EL (cell line): ENCODE measurements around the gene PUS7.
A peak's percentile ranks its signal among the peaks of the same experiment; 100 is the strongest.
"Not testable (repeated sequence)": the region's sequence is repeated elsewhere in the genome, so short reads cannot be mapped to it uniquely, and the experiment has no call there.

ENCODE experiments used
- DNase-seq: peaks from one replicate; pipeline ENCODE4 v3.0.0-alpha.2; 2016

Gene PUS7

GRCh38 chr7:105521717-105522463 lies at the start of gene PUS7:
PUS7 (minus strand) TSS chr7:105522271; CDS start chr7:105508512, 13,759 bp downstream.
- DNase-seq: peak; percentile 90

GRCh38 chr7:105567821-105568220 lies 45.8 kb upstream of the PUS7 start:
- no peak for DNase-seq

GRCh38 chr7:105567024-105567423 lies 45.0 kb upstream of the PUS7 start:
- DNase-seq: no peak

- DNase-seq: no peak
Observed at GRCh38 chr7:105565190-105565589, 43.1 kb upstream of the PUS7 start.

- DNase-seq: no peak
Observed at GRCh38 chr7:105559926-105560325, 37.9 kb upstream of the PUS7 start.

- DNase-seq: no peak
Observed at GRCh38 chr7:105538339-105538738, 16.3 kb upstream of the PUS7 start.

- peak; percentile 8 for DNase-seq
Observed at GRCh38 chr7:105532709-105533460, 10.8 kb upstream of the PUS7 start.

GRCh38 chr7:105531792-105532671 lies 10.0 kb upstream of the PUS7 start, which contains the start of gene RINT1:
RINT1 (plus strand) TSS chr7:105532201; CDS start chr7:105532316, 115 bp downstream.
- peak; percentile 89 for DNase-seq

GRCh38 chr7:105530546-105530945 lies 8.5 kb upstream of the PUS7 start:
- no peak for DNase-seq

- no peak for DNase-seq
Observed at GRCh38 chr7:105530126-105530525, 8.1 kb upstream of the PUS7 start.

GRCh38 chr7:105527737-105528136 lies 5.7 kb upstream of the PUS7 start:
- DNase-seq: not testable (repeated sequence)

- no peak for DNase-seq
Observed at GRCh38 chr7:105524840-105525239, 2.8 kb upstream of the PUS7 start.

- not testable (repeated sequence) for DNase-seq
Observed at GRCh38 chr7:105524423-105524822, 2.4 kb upstream of the PUS7 start.

- peak; percentile 62 for DNase-seq
Observed at GRCh38 chr7:105521027-105521716, 899 bp downstream of the PUS7 start.

GRCh38 chr7:105520620-105521019 lies 1.5 kb downstream of the PUS7 start:
- not testable (repeated sequence) for DNase-seq

- peak; percentile 36 for DNase-seq
Observed at GRCh38 chr7:105519353-105519752, 2.7 kb downstream of the PUS7 start.

- DNase-seq: not testable (repeated sequence)
Observed at GRCh38 chr7:105515610-105516009, 6.5 kb downstream of the PUS7 start.

- no peak for DNase-seq
Observed at GRCh38 chr7:105512926-105513526, 9.0 kb downstream of the PUS7 start.

- DNase-seq: no peak
Observed at GRCh38 chr7:105512415-105512814, 9.7 kb downstream of the PUS7 start.

- DNase-seq: no peak
Observed at GRCh38 chr7:105502173-105502572, 19.9 kb downstream of the PUS7 start.

GRCh38 chr7:105497016-105497415 lies 25.1 kb downstream of the PUS7 start:
- no peak for DNase-seq

GRCh38 chr7:105496521-105496920 lies 25.6 kb downstream of the PUS7 start:
- DNase-seq: peak; percentile 65
